ENCODE data around the gene GNL3. TPM values are rescaled to one million over a fixed set of nuclear protein-coding genes. Genes with fewer than 3 reads are reported as not detected.

GNL3 gene
- total RNA-seq, 2 donors from 2014 or later: 101 to 107 TPM

DNA sequence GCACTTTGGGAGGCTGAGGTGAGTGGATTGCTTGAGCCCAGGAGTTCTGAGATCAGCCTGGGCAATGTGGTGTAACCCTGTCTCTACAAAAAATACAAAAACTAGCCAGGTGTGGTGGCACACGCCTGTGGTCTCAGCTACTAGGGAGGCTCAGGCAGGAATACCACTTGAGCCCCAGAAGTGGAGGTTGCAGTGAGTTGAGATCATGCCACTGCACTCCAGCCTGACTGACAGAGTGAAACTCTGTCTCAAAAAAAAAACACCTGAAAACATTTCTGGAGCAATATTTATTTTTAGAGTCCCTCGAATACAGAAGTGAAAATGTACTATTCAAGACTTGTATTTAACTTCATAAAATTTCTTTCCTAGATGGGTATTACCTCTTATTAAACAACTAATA, 24.7 kb downstream of the GNL3 start:
- H3K9ac ChIP-seq (ENCODE audit: extremely low read depth, low read length, poor library complexity, severe bottlenecking): no peak overlapping the region
- Mint-ChIP-seq H3K36me3 (ENCODE audit: low read depth) (peaks cover 33% of the 10 kb centered on the region), H3K4me1 (no peaks in the 10 kb centered on the region), H3K4me3 (no peak overlapping the region), H3K9me3 (no peaks in the 10 kb centered on the region), H3K27ac (no peak overlapping the region), H3K27me3 (ENCODE audit: insufficient read depth) (no peaks in the 10 kb centered on the region)
- H3K9me3 ChIP-seq (ENCODE audit: control insufficient read depth, low read length): no peaks in the 10 kb centered on the region
- H3K27ac ChIP-seq (ENCODE audit: low read depth, low read length): no peak overlapping the region
- no peaks in the 10 kb centered on the region for H3K4me1 ChIP-seq (ENCODE audit: control insufficient read depth, insufficient read depth, low read length)
- H3K27me3 ChIP-seq (ENCODE audit: control insufficient read depth, insufficient read depth, low read length, poor library complexity, severe bottlenecking): no peaks in the 10 kb centered on the region
- H3K36me3 ChIP-seq (ENCODE audit: control insufficient read depth, insufficient read depth, low read length): peaks cover 43% of the 10 kb centered on the region
- DNase-seq: no peak
- TF ChIP-seq, protein P1, sequence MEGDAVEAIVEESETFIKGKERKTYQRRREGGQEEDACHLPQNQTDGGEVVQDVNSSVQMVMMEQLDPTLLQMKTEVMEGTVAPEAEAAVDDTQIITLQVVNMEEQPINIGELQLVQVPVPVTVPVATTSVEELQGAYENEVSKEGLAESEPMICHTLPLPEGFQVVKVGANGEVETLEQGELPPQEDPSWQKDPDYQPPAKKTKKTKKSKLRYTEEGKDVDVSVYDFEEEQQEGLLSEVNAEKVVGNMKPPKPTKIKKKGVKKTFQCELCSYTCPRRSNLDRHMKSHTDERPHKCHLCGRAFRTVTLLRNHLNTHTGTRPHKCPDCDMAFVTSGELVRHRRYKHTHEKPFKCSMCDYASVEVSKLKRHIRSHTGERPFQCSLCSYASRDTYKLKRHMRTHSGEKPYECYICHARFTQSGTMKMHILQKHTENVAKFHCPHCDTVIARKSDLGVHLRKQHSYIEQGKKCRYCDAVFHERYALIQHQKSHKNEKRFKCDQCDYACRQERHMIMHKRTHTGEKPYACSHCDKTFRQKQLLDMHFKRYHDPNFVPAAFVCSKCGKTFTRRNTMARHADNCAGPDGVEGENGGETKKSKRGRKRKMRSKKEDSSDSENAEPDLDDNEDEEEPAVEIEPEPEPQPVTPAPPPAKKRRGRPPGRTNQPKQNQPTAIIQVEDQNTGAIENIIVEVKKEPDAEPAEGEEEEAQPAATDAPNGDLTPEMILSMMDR (conservative IDR thresholded peaks at IDR 0.05): no peak
- 80 to 97% methylated on average over 1 to 2 of the region's 2 CpGs for WGBS, 2 experiments (ENCODE audit: insufficient coverage in 1 of 2, insufficient read length in 1 of 2)
- no peak overlapping the region for H3K4me3 ChIP-seq (ENCODE audit: low read length)

- H3K4me3 ChIP-seq (ENCODE audit: low read length): no peak overlapping the region
- H3K9me3 Mint-ChIP-seq: no peaks in the 10 kb centered on the region
- no peaks in the 10 kb centered on the region for H3K9me3 ChIP-seq (ENCODE audit: control insufficient read depth, low read length)
- H3K27ac Mint-ChIP-seq: no peak overlapping the region
- H3K27me3 ChIP-seq (ENCODE audit: control insufficient read depth, insufficient read depth, low read length, poor library complexity, severe bottlenecking): no peaks in the 10 kb centered on the region
- H3K9ac ChIP-seq (ENCODE audit: extremely low read depth, low read length, poor library complexity, severe bottlenecking): no peak overlapping the region
- peak; percentile 19 for DNase-seq
- H3K27ac ChIP-seq (ENCODE audit: low read depth, low read length): no peak overlapping the region
- H3K36me3 Mint-ChIP-seq (ENCODE audit: low read depth): peaks cover 35% of the 10 kb centered on the region
- H3K27me3 Mint-ChIP-seq (ENCODE audit: insufficient read depth): no peaks in the 10 kb centered on the region
- H3K4me1 Mint-ChIP-seq: no peaks in the 10 kb centered on the region
- TF ChIP-seq, protein P1 (conservative IDR thresholded peaks at IDR 0.05): no peak
- H3K4me1 ChIP-seq (ENCODE audit: control insufficient read depth, insufficient read depth, low read length): no peaks in the 10 kb centered on the region
- peaks cover 51% of the 10 kb centered on the region for H3K36me3 ChIP-seq (ENCODE audit: control insufficient read depth, insufficient read depth, low read length)
- WGBS, 2 experiments (ENCODE audit: insufficient coverage in 1 of 2, insufficient read length in 1 of 2): 94 to 95% methylated on average over 7 to 17 of the region's 17 CpGs
- H3K4me3 Mint-ChIP-seq: no peak overlapping the region
Measured at GRCh38 chr3:52712291-52713212, 26.7 kb downstream of the GNL3 start.

- no peaks in the 10 kb centered on the region for H3K27me3 Mint-ChIP-seq (ENCODE audit: insufficient read depth)
- Histone ChIP-seq H3K4me3 (ENCODE audit: low read length) (no peak overlapping the region), H3K27me3 (ENCODE audit: control insufficient read depth, insufficient read depth, low read length, poor library complexity, severe bottlenecking) (no peaks in the 10 kb centered on the region), H3K9ac (ENCODE audit: extremely low read depth, low read length, poor library complexity, severe bottlenecking) (no peak overlapping the region), H3K27ac (ENCODE audit: low read depth, low read length) (no peak overlapping the region), H3K36me3 (ENCODE audit: control insufficient read depth, insufficient read depth, low read length) (peaks cover 44% of the 10 kb centered on the region), H3K4me1 (ENCODE audit: control insufficient read depth, insufficient read depth, low read length) (no peaks in the 10 kb centered on the region), H3K9me3 (ENCODE audit: control insufficient read depth, low read length) (peaks cover under 1% of the 10 kb centered on the region)
- peaks cover 35% of the 10 kb centered on the region for H3K36me3 Mint-ChIP-seq (ENCODE audit: low read depth)
- peak; percentile 97 for DNase-seq
- peaks cover under 1% of the 10 kb centered on the region for H3K9me3 Mint-ChIP-seq
- no peak overlapping the region for H3K27ac Mint-ChIP-seq
- H3K4me3 Mint-ChIP-seq: peak overlapping the region; percentile 47
- TF ChIP-seq, protein P1 (conservative IDR thresholded peaks at IDR 0.05): peak; percentile 50
- H3K4me1 Mint-ChIP-seq: no peaks in the 10 kb centered on the region
- 44 to 71% methylated on average over 12 to 39 of the region's 39 CpGs for WGBS, 2 experiments (ENCODE audit: insufficient coverage in 1 of 2, insufficient read length in 1 of 2)
Measured at GRCh38 chr3:52714335-52715302, 28.8 kb downstream of the GNL3 start.

Data from endodermal cell (in vitro differentiated cells).